Pancreas (tissue), 10 donors: ENCODE measurements around the gene ZNF648. TPM values are rescaled to one million over a fixed set of nuclear protein-coding genes. Genes with fewer than 3 reads are reported as not detected.

Experiments used
- ATAC-seq, 4 donors: fragments of 200-7000 bp; cut with Tn5 transposase; one replicate each; pipeline versions ENCODE4 v1.8.0 to v1.9.1; 2020; ENCODE audit warnings: mild to moderate bottlenecking in 4 of 4, moderate library complexity in 4 of 4
- DNase-seq, 6 donors: peaks; one replicate each; pipeline ENCODE4 v3.0.0-alpha.2; 2020
- FAIRE-seq: peaks from 2 replicates; lab custom pipeline; 2012; peaks lifted over from hg19 to GRCh38; lab: Jason Lieb, UNC
- H3K27ac ChIP-seq, 4 donors: fragments of 200-600 bp; sonication (generic); 1 replicate in 3 of 4; 2 replicates in 1 of 4; pipeline versions ENCODE4 v1.5.0 to v1.8.0; 2020
- H3K27me3 ChIP-seq, 4 donors: fragments of 200-600 bp; one replicate each; pipeline ENCODE4 v1.8.0; 2021
- H3K36me3 ChIP-seq, 3 donors: fragments of 200-600 bp; sonication (generic) in 1 of 3; one replicate each; pipeline versions ENCODE4 v1.5.0 to v1.8.0; 2020 to 2021
- H3K4me1 ChIP-seq, 3 donors: fragments of 200-600 bp; one replicate each; pipeline ENCODE4 v1.8.0; 2021
- H3K4me3 ChIP-seq, 4 donors: fragments of 200-600 bp; sonication (generic) in 2 of 4; one replicate each; pipeline versions ENCODE4 v1.5.0 to v1.8.0; 2020 to 2021
- H3K9me3 ChIP-seq, 4 donors: fragments of 200-600 bp; one replicate each; pipeline ENCODE4 v1.8.0; 2021
- CTCF ChIP-seq, 4 donors: fragments of 200-600 bp; sonication (generic) in 3 of 4; IDR thresholded peaks; one replicate each; pipeline versions ENCODE4 v1.5.0 to v1.8.0; 2021; ENCODE audit warnings: antibody characterized with exemption in 4 of 4
- WGBS, 2 donors: extraction: QIAGEN DNeasy Blood & Tissue Kit; methylation state at CpG; one replicate each; pipeline ENCODE4 v1.1.7; 2013; 5-methylcytosine and 5-hydroxymethylcytosine counted together
- intact Hi-C, 3 donors: fragments of 100-400 bp; cut with DNase I; formaldehyde crosslinking; loops; one replicate each; pipeline versions ENCODE4 v1.11.1 to v1.14.2; 2022
- polyA plus RNA-seq, 2 donors: library from polyadenylated mRNA; stranded (reverse); fragments of 200-250 nt; gene quantifications; one replicate each; pipeline ENCODE4 v1.2.3, GENCODE V29; 2013
- total RNA-seq, 6 donors: library from RNA; stranded (reverse); fragmentation: NEBNext Ultra II Directional in 4 of 6; extraction: Animal tissue kit (Norgen Biotek cat#: 25700) in 4 of 6; gene quantifications; one replicate each; pipeline versions ENCODE4 v1.2.1 to v1.2.4, GENCODE V29; 2021 to 2023
- donor health status: healthy with polysubstance abuse.
- donor health status: DM: no; HTN: no; CAD: no; lungs with moderate emphysema.
- donor health status: DM: no; HTN: no; CAD: no.
- donor health status: control.
- donor health status: control.
- donor health status: Bipolar disorder and iron deficiency.
- donor health status: DM: yes; HTN: yes; CAD: no.
- donor health status: DM: no; HTN: no; CAD: no.
- donor health status: DM: no; HTN: no; CAD: no.
- donor health status: DM: yes; HTN: yes; CAD: no.

The ZNF648 gene
- total RNA-seq (under 1 TPM in 4 of 6 donors, not detected in 2; 0.09 to 0.32 (median 0.17) TPM), polyA plus RNA-seq (not detected)

GRCh38 chr1:182061594-182061993, at the start of gene ZNF648:
ZNF648 (minus strand) TSS chr1:182061712; CDS start chr1:182058010, 3,702 bp downstream.
- H3K36me3 ChIP-seq: no peaks in the 10 kb centered on the region
- H3K4me3 ChIP-seq: no peak within 1 kb of the TSS
- no peak for ATAC-seq
- H3K27ac ChIP-seq: no peak within 1 kb of the TSS
- DNase-seq: no peak
- H3K27me3 ChIP-seq: no peaks in the 10 kb centered on the region
- no peak for TF ChIP-seq CTCF (IDR thresholded peaks at IDR 0.05)
- 27 to 34% methylated on average over 4 of the region's 4 CpGs for WGBS, 2 donors
- no peak for FAIRE-seq
- H3K9me3 ChIP-seq: no peaks in the 10 kb centered on the region
- H3K4me1 ChIP-seq: no peaks in the 10 kb centered on the region
- intact Hi-C loops: loop anchor here in 1 of 3 donors (10.0 kb wide), 1 partner anchor 577 kb away; the partner anchor contains the start of gene CACNA1E

- Histone ChIP-seq H3K27ac (no peak overlapping the region), H3K4me1 (no peaks in the 10 kb centered on the region), H3K4me3 (no peak overlapping the region), H3K36me3 (no peaks in the 10 kb centered on the region), H3K9me3 (no peaks in the 10 kb centered on the region), H3K27me3 (no peaks in the 10 kb centered on the region)
- no peak for TF ChIP-seq CTCF (IDR thresholded peaks at IDR 0.05)
- WGBS, 2 donors: 85 to 93% methylated on average over 6 of the region's 6 CpGs
- DNase-seq (no peak), FAIRE-seq (no peak), ATAC-seq (no peak)
- intact Hi-C loops: no loop called here
These were observed 49.1 kb upstream of the ZNF648 start for GRCh38 chr1:182110635-182111034.

GRCh38 chr1:182109771-182110170, 48.3 kb upstream of the ZNF648 start:
- intact Hi-C loops: no loop called here
- Histone ChIP-seq H3K36me3 (no peaks in the 10 kb centered on the region), H3K4me1 (no peaks in the 10 kb centered on the region), H3K4me3 (no peak overlapping the region), H3K27me3 (no peaks in the 10 kb centered on the region), H3K9me3 (no peaks in the 10 kb centered on the region), H3K27ac (no peak overlapping the region)
- ATAC-seq: no peak
- TF ChIP-seq CTCF (IDR thresholded peaks at IDR 0.05): no peak
- WGBS, 2 donors: 97% methylated on average over 3 of the region's 3 CpGs
- FAIRE-seq: no peak
- DNase-seq: no peak

- Histone ChIP-seq H3K4me3 (no peak overlapping the region), H3K36me3 (no peaks in the 10 kb centered on the region), H3K27ac (no peak overlapping the region), H3K27me3 (no peaks in the 10 kb centered on the region), H3K4me1 (no peaks in the 10 kb centered on the region), H3K9me3 (no peaks in the 10 kb centered on the region)
- no peak for TF ChIP-seq CTCF (IDR thresholded peaks at IDR 0.05)
- 86 to 96% methylated on average over 2 of the region's 2 CpGs for WGBS, 2 donors
- FAIRE-seq (no peak), DNase-seq (no peak), ATAC-seq (no peak)
- intact Hi-C loops: no loop called here
These were observed 45.7 kb upstream of the ZNF648 start for GRCh38 chr1:182107209-182107608.

- Histone ChIP-seq H3K36me3 (no peaks in the 10 kb centered on the region), H3K27ac (peak overlapping the region in 3 of 4 donors; percentile 11 to 35 (median 19)), H3K27me3 (no peaks in the 10 kb centered on the region), H3K9me3 (no peaks in the 10 kb centered on the region), H3K4me1 (no peaks in the 10 kb centered on the region), H3K4me3 (no peak overlapping the region)
- DNase-seq (no peak), ATAC-seq (no peak), FAIRE-seq (no peak)
- 59 to 63% methylated on average over 3 of the region's 3 CpGs for WGBS, 2 donors
- intact Hi-C loops: no loop called here
- TF ChIP-seq CTCF (IDR thresholded peaks at IDR 0.05): no peak
These were observed 40.5 kb upstream of the ZNF648 start for GRCh38 chr1:182102043-182102416.
